RWPE1 (cell line): Measurements from ENCODE around the gene PSME3IP1.

Experiments
- CTCF ChIA-PET: fragments of 350-600 bp; sonication (Branson Sonifier 250); formaldehyde crosslinking; extraction: SDS; loops from one replicate; lab custom pipeline; 2021; lab: Yijun Ruan, JAX
- POLR2A ChIA-PET: fragments of 400-600 bp; formaldehyde crosslinking; extraction: SDS; loops from one replicate; lab custom pipeline; 2020; ENCODE audit warnings: antibody characterized with exemption; ENCODE audit not compliant: low non-redundant PET; lab: Yijun Ruan, JAX
- DNase-seq: peaks from one replicate; pipeline ENCODE4 v3.0.0; 2012; ENCODE audit warnings: low spot score
- H3K27ac ChIP-seq: fragments of 450-650 bp; 2 replicates; pipeline ENCODE4 v1.5.1; 2017
- CTCF ChIP-seq: fragments of 450-650 bp; conservative IDR thresholded peaks from 2 replicates; pipeline ENCODE4 v1.5.1; 2017; ENCODE audit warnings: low read depth, mild to moderate bottlenecking

Gene PSME3IP1

GRCh38 chr16:57147381-57148221 lies 38.2 kb downstream of the PSME3IP1 start:
- no peak for DNase-seq
- POLR2A ChIA-PET, result no interaction called here
- peak overlapping the region; percentile 87 for H3K27ac ChIP-seq
- no peak for TF ChIP-seq CTCF
- CTCF ChIA-PET, result interaction anchor here (0.7 kb wide), 1 partner anchor 22 kb away, joined by 3 read pairs; no protein-coding TSS in a partner anchor

DNA sequence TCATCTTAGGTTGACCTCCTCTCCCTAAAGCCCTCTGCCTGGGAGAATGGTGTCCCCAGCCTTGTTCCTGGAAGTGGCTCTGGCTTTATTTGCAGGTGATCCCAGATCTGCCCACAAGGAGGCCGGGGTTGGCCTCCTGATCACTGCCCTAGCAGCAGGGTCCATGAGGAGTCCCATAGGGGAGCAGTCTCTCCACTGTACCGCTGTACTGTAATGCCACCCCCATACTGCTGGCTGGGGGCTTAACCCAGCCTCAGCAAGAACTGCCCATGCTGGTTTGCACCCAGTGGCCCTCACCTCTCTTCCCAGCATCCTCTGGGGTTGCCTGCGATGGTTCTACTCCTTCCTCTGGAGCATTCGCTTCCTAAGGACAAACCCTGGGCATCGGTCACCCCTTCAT lies 39.1 kb downstream of the PSME3IP1 start:
- H3K27ac ChIP-seq, result peak overlapping the region; percentile 87
- peak; percentile 36 for DNase-seq
- POLR2A ChIA-PET, result no interaction called here
- no peak for TF ChIP-seq CTCF
- CTCF ChIA-PET, result no interaction called here

DNA sequence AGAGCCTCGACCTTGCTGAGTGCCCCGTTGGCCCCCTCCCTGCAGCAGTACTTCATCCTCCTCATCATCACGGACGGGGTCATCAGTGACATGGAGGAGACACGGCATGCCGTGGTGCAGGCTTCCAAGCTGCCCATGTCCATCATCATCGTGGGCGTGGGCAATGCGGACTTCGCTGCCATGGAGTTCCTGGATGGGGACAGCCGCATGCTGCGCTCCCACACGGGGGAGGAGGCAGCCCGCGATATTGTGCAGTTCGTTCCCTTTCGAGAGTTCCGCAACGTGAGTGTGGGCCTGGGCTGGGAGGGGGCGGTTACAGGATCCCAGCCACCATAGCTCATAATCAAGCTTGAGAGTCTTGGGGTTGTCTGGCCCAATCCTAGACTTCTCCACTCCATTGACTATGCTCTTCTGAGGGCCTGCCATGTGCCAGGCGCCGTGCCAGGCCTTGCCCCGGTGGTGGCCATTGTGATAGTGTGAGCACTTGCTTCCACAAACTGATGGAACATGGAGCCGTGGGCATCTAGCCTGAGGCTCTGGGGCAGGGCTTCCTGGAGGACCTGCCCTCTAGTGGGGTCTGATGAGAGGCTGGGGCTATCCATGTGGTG lies 39.7 kb downstream of the PSME3IP1 start:
- no peak for TF ChIP-seq CTCF
- CTCF ChIA-PET, result no interaction called here
- DNase-seq, result no peak
- H3K27ac ChIP-seq, result peak overlapping the region; percentile 87
- POLR2A ChIA-PET, result no interaction called here

- DNase-seq, result no peak
- peak overlapping the region; percentile 14; the same call in 1 of the 2 replicates for H3K27ac ChIP-seq
- ChIA-PET POLR2A (no interaction called here), CTCF (no interaction called here)
- TF ChIP-seq CTCF, result no peak
These were observed 40.5 kb downstream of the PSME3IP1 start for GRCh38 chr16:57145046-57146021.

GRCh38 chr16:57144027-57144426 lies 41.8 kb downstream of the PSME3IP1 start:
- POLR2A ChIA-PET, result no interaction called here
- no peak for DNase-seq
- CTCF ChIA-PET, result interaction anchor here (1.0 to 1.1 kb wide), 2 partner anchors 11 to 61 kb away, joined by 3 read pairs; no protein-coding TSS in a partner anchor
- H3K27ac ChIP-seq, result peak overlapping the region; percentile 18
- no peak for TF ChIP-seq CTCF
